Panc1 (cell line): Measurements from ENCODE around the gene LOXL1. TPM values are rescaled to one million over a fixed set of nuclear protein-coding genes. Genes with fewer than 3 reads are reported as not detected.

Source experiments
- ATAC-seq: fragments of 200-7000 bp; cut with Tn5 transposase; 2 replicates; pipeline ENCODE4 v1.9.1; 2020; ENCODE audit warnings: mild to moderate bottlenecking, moderate library complexity
- BruUV-seq: library from RNA; stranded (reverse); fragments of 400-500 nt; replicated peaks from 2 replicates; lab custom pipeline; 2021; lab: Mats Ljungman, UMichigan
- CTCF ChIA-PET: fragments of 300-600 bp; sonication (Branson Sonifier 250); formaldehyde crosslinking; loops from one replicate; lab custom pipeline; 2022; ENCODE audit warnings: antibody characterized with exemption; lab: Charles Lee
- POLR2A ChIA-PET: fragments of 300-600 bp; sonication (Branson Sonifier 250); formaldehyde crosslinking; loops from one replicate; lab custom pipeline; 2022; ENCODE audit warnings: antibody characterized with exemption; lab: Charles Lee
- DNase-seq: peaks from one replicate; pipeline ENCODE4 v3.0.0-alpha.2; 2010; ENCODE audit warnings: low read depth, low spot score
- H3K27ac ChIP-seq: 2 replicates; pipeline ENCODE4 v1.5.1; 2011; ENCODE audit warnings: mild to moderate bottlenecking, low read length, inconsistent platforms
- H3K27me3 ChIP-seq: fragments of 200-500 bp; sonication (Bioruptor generic); 2 replicates; pipeline ENCODE4 v1.6.0; 2014; ENCODE audit warnings: low read length, inconsistent platforms; ENCODE audit not compliant: control insufficient read depth, insufficient read depth
- H3K36me3 ChIP-seq: fragments of 200-500 bp; sonication (Bioruptor generic); 2 replicates; pipeline ENCODE4 v1.5.1; 2014; ENCODE audit warnings: inconsistent platforms, mild to moderate bottlenecking, low read length, moderate library complexity; ENCODE audit not compliant: control insufficient read depth, insufficient read depth
- H3K4me1 ChIP-seq: 2 replicates; pipeline ENCODE4 v1.5.1; 2011; ENCODE audit warnings: inconsistent platforms, mild to moderate bottlenecking, low read length, moderate library complexity; ENCODE audit not compliant: control insufficient read depth, insufficient read depth
- H3K4me3 ChIP-seq, 2 experiments: 2 replicates each; pipeline ENCODE4 v1.5.1; 2011 to 2012; ENCODE audit warnings: low read depth in 2 of 2, low read length in 2 of 2, mild to moderate bottlenecking in 2 of 2, inconsistent platforms in 1 of 2, moderate library complexity in 1 of 2
- H3K9me3 ChIP-seq: fragments of 200-500 bp; sonication (Bioruptor generic); 2 replicates; pipeline ENCODE4 v1.5.1; 2014; ENCODE audit warnings: low read depth, mild to moderate bottlenecking, inconsistent platforms, low read length, moderate library complexity; ENCODE audit not compliant: control insufficient read depth, insufficient read depth
- CTCF ChIP-seq: fragments of 450-650 bp; IDR thresholded peaks from 2 replicates; pipeline ENCODE4 v1.5.1; 2017; ENCODE audit warnings: mild to moderate bottlenecking
- POLR2AphosphoS5 ChIP-seq: IDR thresholded peaks from 2 replicates; pipeline ENCODE4 v1.6.1; 2012; ENCODE audit warnings: mild to moderate bottlenecking, low read depth, low read length, moderate library complexity
- SIN3A ChIP-seq: IDR thresholded peaks from 2 replicates; pipeline ENCODE4 v1.6.1; 2012; ENCODE audit warnings: low read depth, mild to moderate bottlenecking, low read length, moderate library complexity, borderline replicate concordance; ENCODE audit not compliant: insufficient read depth
- TCF7L2 ChIP-seq: IDR thresholded peaks from 2 replicates; pipeline ENCODE4 v1.6.1; 2011; ENCODE audit warnings: mild to moderate bottlenecking, low read depth, low read length, inconsistent platforms
- in situ Hi-C: cut with HindIII; loops from 2 replicates; pipeline ENCODE4 v1.10.0; 2016; ENCODE audit warnings: low sequenced_read_pairs, low pct_unique_long_range_greater_than_20kb
- intact Hi-C: fragments of 100-400 bp; cut with micrococcal nuclease; formaldehyde crosslinking; loops from one replicate; pipeline ENCODE4 v1.10.0; 2022; ENCODE audit not compliant: unreplicated experiment
- total RNA-seq: library from RNA; stranded (reverse); gene quantifications from one replicate; pipeline ENCODE4 v1.2.1, GENCODE V29; 2021; ENCODE audit not compliant: unreplicated experiment
- TF ChIP-seq, protein P1 (sequence below), 2 experiments: IDR thresholded peaks; 2 replicates each; pipeline ENCODE4 v1.6.1; 2011 to 2012; ENCODE audit warnings: low read depth in 2 of 2, control low read depth in 1 of 2, low read length in 1 of 2, mild to moderate bottlenecking in 1 of 2, moderate library complexity in 1 of 2; ENCODE audit not compliant: insufficient read depth in 1 of 2

Gene LOXL1
- total RNA-seq, 1 experiment from 2014 or later: 18.6 TPM

GRCh38 chr15:73892446-73893226 is 33.6 kb upstream of the LOXL1 start:
- in situ Hi-C loops: no loop called here
- CTCF ChIA-PET: interaction anchor here (2.0 kb wide), 1 partner anchor 19 kb away, joined by 6 read pairs; the partner anchor contains the start of gene TBC1D21

DNA sequence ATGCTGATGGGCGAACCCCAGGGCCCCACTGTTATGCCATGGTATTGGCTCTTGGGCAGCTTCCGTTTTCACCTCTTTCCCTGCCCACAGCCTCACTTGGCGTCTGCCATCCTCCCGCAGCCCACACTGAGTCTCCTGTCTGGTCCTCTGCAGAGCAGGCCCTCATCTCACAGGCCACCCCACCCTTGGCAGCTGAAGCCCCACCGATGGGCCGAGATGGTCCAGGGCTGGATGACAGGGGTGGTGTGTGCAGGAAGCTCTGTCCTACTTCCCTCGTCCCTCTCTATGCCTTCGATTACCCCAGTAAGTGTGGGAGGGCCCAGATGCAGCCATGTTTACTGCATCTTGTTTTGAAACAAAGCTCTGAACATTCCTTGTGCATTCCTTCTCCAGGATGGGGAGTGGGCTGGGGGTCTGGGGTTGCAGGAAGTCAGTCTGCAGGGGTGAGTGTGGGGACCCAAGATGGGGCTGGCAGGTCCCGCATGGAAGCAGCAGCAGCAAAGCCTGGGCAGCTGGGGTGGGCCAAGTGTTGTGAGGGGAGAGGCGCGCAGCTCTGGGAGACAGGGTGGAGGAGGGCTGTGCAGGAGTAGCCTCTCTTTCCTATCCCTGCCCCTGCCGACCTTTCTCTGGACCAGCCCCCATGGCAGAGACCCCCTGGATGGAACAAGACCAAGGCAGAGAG is 32.0 kb upstream of the LOXL1 start:
- TF ChIP-seq POLR2AphosphoS5: no peak
- no peak for TF ChIP-seq SIN3A
- TF ChIP-seq, protein P1, sequence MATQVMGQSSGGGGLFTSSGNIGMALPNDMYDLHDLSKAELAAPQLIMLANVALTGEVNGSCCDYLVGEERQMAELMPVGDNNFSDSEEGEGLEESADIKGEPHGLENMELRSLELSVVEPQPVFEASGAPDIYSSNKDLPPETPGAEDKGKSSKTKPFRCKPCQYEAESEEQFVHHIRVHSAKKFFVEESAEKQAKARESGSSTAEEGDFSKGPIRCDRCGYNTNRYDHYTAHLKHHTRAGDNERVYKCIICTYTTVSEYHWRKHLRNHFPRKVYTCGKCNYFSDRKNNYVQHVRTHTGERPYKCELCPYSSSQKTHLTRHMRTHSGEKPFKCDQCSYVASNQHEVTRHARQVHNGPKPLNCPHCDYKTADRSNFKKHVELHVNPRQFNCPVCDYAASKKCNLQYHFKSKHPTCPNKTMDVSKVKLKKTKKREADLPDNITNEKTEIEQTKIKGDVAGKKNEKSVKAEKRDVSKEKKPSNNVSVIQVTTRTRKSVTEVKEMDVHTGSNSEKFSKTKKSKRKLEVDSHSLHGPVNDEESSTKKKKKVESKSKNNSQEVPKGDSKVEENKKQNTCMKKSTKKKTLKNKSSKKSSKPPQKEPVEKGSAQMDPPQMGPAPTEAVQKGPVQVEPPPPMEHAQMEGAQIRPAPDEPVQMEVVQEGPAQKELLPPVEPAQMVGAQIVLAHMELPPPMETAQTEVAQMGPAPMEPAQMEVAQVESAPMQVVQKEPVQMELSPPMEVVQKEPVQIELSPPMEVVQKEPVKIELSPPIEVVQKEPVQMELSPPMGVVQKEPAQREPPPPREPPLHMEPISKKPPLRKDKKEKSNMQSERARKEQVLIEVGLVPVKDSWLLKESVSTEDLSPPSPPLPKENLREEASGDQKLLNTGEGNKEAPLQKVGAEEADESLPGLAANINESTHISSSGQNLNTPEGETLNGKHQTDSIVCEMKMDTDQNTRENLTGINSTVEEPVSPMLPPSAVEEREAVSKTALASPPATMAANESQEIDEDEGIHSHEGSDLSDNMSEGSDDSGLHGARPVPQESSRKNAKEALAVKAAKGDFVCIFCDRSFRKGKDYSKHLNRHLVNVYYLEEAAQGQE (IDR thresholded peaks at IDR 0.05; ENCODE audit: insufficient read depth in 1 of 2, low read depth in 2 of 2, low read length in 1 of 2): no peak
- no peak for TF ChIP-seq TCF7L2
- TF ChIP-seq CTCF: no peak
- in situ Hi-C loops: no loop called here
- BruUV-seq: no TSS peak
- Histone ChIP-seq H3K4me1 (no peaks in the 10 kb centered on the region), H3K4me3 (no peak overlapping the region), H3K9me3 (no peaks in the 10 kb centered on the region), H3K27me3 (peaks cover 2% of the 10 kb centered on the region; the same call in 1 of the 2 replicates), H3K36me3 (no peaks in the 10 kb centered on the region), H3K27ac (no peak overlapping the region)
- intact Hi-C loops: no loop called here
- ChIA-PET POLR2A (interaction anchor here (0.6 kb wide), 1 partner anchor 709 kb away, joined by 3 read pairs; no protein-coding TSS in a partner anchor), CTCF (interaction anchor here (0.6 to 2.0 kb wide), 2 partner anchors 18 to 20 kb away, joined by 6 to 10 read pairs; partner anchors contain the start of gene TBC1D21)
- DNase-seq (no peak), ATAC-seq (no peak)

More at GRCh38 chr15:73892446-73893226, 33.6 kb upstream of the LOXL1 start:
- intact Hi-C loops: no loop called here
- TF ChIP-seq, protein P1 (IDR thresholded peaks at IDR 0.05; ENCODE audit: insufficient read depth in 1 of 2, low read depth in 2 of 2, low read length in 1 of 2): no peak
- TF ChIP-seq TCF7L2 (no peak), CTCF (no peak), POLR2AphosphoS5 (no peak), SIN3A (no peak)
- H3K27ac ChIP-seq: no peak overlapping the region
- no peaks in the 10 kb centered on the region for H3K9me3 ChIP-seq
- no peaks in the 10 kb centered on the region for H3K4me1 ChIP-seq
- ATAC-seq (no peak), DNase-seq (no peak)
- peaks cover 2% of the 10 kb centered on the region; the same call in 1 of the 2 replicates for H3K27me3 ChIP-seq
- H3K36me3 ChIP-seq: no peaks in the 10 kb centered on the region
- BruUV-seq: no TSS peak
- POLR2A ChIA-PET: no interaction called here
- no peak overlapping the region for H3K4me3 ChIP-seq
